HG02981 (cell line): Measurements from ENCODE around the gene ALOX12.
A peak's percentile ranks its signal among the peaks of the same experiment; 100 is the strongest.

Experiments used
- ATAC-seq: cut with Tn5 transposase; IDR thresholded peaks from one replicate; pipeline ENCODE4 v1.9.1; 2021; ENCODE audit warnings: mild to moderate bottlenecking, moderate library complexity; ENCODE audit not compliant: unreplicated experiment

The ALOX12 gene

GRCh38 chr17:7001318-7001961, 5.6 kb downstream of the ALOX12 start:
- no peak for ATAC-seq

GRCh38 chr17:7002288-7003047, 6.6 kb downstream of the ALOX12 start:
- ATAC-seq, result no peak

GRCh38 chr17:7003745-7004144, 7.9 kb downstream of the ALOX12 start:
- ATAC-seq, result no peak

- peak; percentile 47 for ATAC-seq
Measured at GRCh38 chr17:7004398-7005253, 8.8 kb downstream of the ALOX12 start.

- ATAC-seq, result no peak
Measured at GRCh38 chr17:7005716-7006115, 9.9 kb downstream of the ALOX12 start.

- no peak for ATAC-seq
Measured at GRCh38 chr17:7007143-7007542, 11.3 kb downstream of the ALOX12 start.

GRCh38 chr17:7010523-7010922, 14.7 kb downstream of the ALOX12 start:
- no peak for ATAC-seq

GRCh38 chr17:7011415-7011814, 15.6 kb downstream of the ALOX12 start:
- no peak for ATAC-seq

GRCh38 chr17:7011942-7012254, 16.0 kb downstream of the ALOX12 start:
- ATAC-seq, result no peak

GRCh38 chr17:7014261-7014994, 18.6 kb downstream of the ALOX12 start:
- peak; percentile 78 for ATAC-seq

GRCh38 chr17:7014995-7015958, 19.4 kb downstream of the ALOX12 start:
- peak; percentile 11 for ATAC-seq

GRCh38 chr17:7016418-7016817, 20.6 kb downstream of the ALOX12 start:
- no peak for ATAC-seq

- ATAC-seq, result no peak
Measured at GRCh38 chr17:7016886-7017826, 21.3 kb downstream of the ALOX12 start.

GRCh38 chr17:7017827-7018200, 22.0 kb downstream of the ALOX12 start:
- no peak for ATAC-seq

GRCh38 chr17:7018331-7018964, 22.6 kb downstream of the ALOX12 start:
- no peak for ATAC-seq

GRCh38 chr17:7019367-7019766, 23.5 kb downstream of the ALOX12 start:
- ATAC-seq, result no peak

- ATAC-seq, result no peak
Measured at GRCh38 chr17:7019839-7020519, 24.1 kb downstream of the ALOX12 start.
